Progenitor cell of endocrine pancreas (in vitro differentiated cells): ENCODE results near the gene FOXJ3. TPM values are rescaled to one million over a fixed set of nuclear protein-coding genes. Genes with fewer than 3 reads are reported as not detected.

Source experiments
- DNase-seq: peaks from one replicate; pipeline ENCODE4 v3.0.0; 2021; ENCODE audit warnings: low spot score; ENCODE audit not compliant: unreplicated experiment
- H3K27ac Mint-ChIP-seq: 2 replicates; pipeline ENCODE4 v1.8.0; 2021; ENCODE audit warnings: mild to moderate bottlenecking, moderate library complexity, mixed read lengths
- H3K27me3 Mint-ChIP-seq: 2 replicates; pipeline ENCODE4 v1.8.0; 2021; ENCODE audit warnings: mixed read lengths
- H3K36me3 Mint-ChIP-seq: 2 replicates; pipeline ENCODE4 v1.8.0; 2022; ENCODE audit warnings: mixed read lengths; ENCODE audit not compliant: insufficient read depth
- H3K4me1 Mint-ChIP-seq: 2 replicates; pipeline ENCODE4 v1.8.0; 2021; ENCODE audit warnings: low read depth, mixed read lengths
- H3K4me3 Mint-ChIP-seq: 2 replicates; pipeline ENCODE4 v1.8.0; 2021; ENCODE audit warnings: low read depth, mild to moderate bottlenecking, moderate library complexity, mixed read lengths
- H3K9me3 Mint-ChIP-seq: 2 replicates; pipeline ENCODE4 v1.8.0; 2021; ENCODE audit warnings: low read depth, mixed read lengths
- CTCF ChIP-seq: fragments of 200-600 bp; sonication (generic); IDR thresholded peaks from one replicate; pipeline ENCODE4 v1.5.0; 2021; ENCODE audit warnings: antibody characterized with exemption, mild to moderate bottlenecking; ENCODE audit not compliant: unreplicated experiment
- total RNA-seq: library from RNA; stranded (reverse); gene quantifications from 2 replicates; pipeline ENCODE4 v1.2.1, GENCODE V29; 2021

FOXJ3 gene
- total RNA-seq, 1 donor from 2014 or later, result 63.0 TPM

- Mint-ChIP-seq H3K27ac (no peak overlapping the region), H3K4me3 (no peak overlapping the region), H3K9me3 (no peaks in the 10 kb centered on the region), H3K36me3 (peaks cover 5% of the 10 kb centered on the region), H3K27me3 (no peaks in the 10 kb centered on the region), H3K4me1 (peaks cover 6% of the 10 kb centered on the region)
- TF ChIP-seq CTCF, result no peak
- no peak for DNase-seq
Measured at GRCh38 chr1:42282024-42282579, 52.9 kb downstream of the FOXJ3 start.

- peaks cover 9% of the 10 kb centered on the region for H3K36me3 Mint-ChIP-seq
- DNase-seq, result no peak
- no peaks in the 10 kb centered on the region for H3K27me3 Mint-ChIP-seq
- TF ChIP-seq CTCF, result no peak
- no peak overlapping the region for H3K27ac Mint-ChIP-seq
- H3K9me3 Mint-ChIP-seq, result no peaks in the 10 kb centered on the region
- peaks cover 6% of the 10 kb centered on the region for H3K4me1 Mint-ChIP-seq
- no peak overlapping the region for H3K4me3 Mint-ChIP-seq
Measured at GRCh38 chr1:42280821-42281220, 54.2 kb downstream of the FOXJ3 start.

GRCh38 chr1:42279055-42279454 is 56.0 kb downstream of the FOXJ3 start:
- TF ChIP-seq CTCF, result no peak
- DNase-seq, result no peak
- H3K36me3 Mint-ChIP-seq, result peaks cover 9% of the 10 kb centered on the region
- peak overlapping the region; percentile 9 for H3K27ac Mint-ChIP-seq
- H3K4me1 Mint-ChIP-seq, result peaks cover 4% of the 10 kb centered on the region
- no peaks in the 10 kb centered on the region for H3K27me3 Mint-ChIP-seq
- no peaks in the 10 kb centered on the region for H3K9me3 Mint-ChIP-seq
- no peak overlapping the region for H3K4me3 Mint-ChIP-seq

- H3K27ac Mint-ChIP-seq, result no peak overlapping the region
- no peak overlapping the region for H3K4me3 Mint-ChIP-seq
- DNase-seq, result no peak
- H3K9me3 Mint-ChIP-seq, result no peaks in the 10 kb centered on the region
- peaks cover 3% of the 10 kb centered on the region for H3K4me1 Mint-ChIP-seq
- no peak for TF ChIP-seq CTCF
- no peaks in the 10 kb centered on the region for H3K27me3 Mint-ChIP-seq
- H3K36me3 Mint-ChIP-seq, result peaks cover 4% of the 10 kb centered on the region
Measured at GRCh38 chr1:42272920-42273319, 62.1 kb downstream of the FOXJ3 start.

- Mint-ChIP-seq H3K9me3 (no peaks in the 10 kb centered on the region), H3K4me3 (no peak overlapping the region), H3K27me3 (no peaks in the 10 kb centered on the region), H3K27ac (no peak overlapping the region), H3K4me1 (peaks cover 24% of the 10 kb centered on the region), H3K36me3 (peaks cover 6% of the 10 kb centered on the region)
- no peak for DNase-seq
- no peak for TF ChIP-seq CTCF
Measured at GRCh38 chr1:42267904-42268303, 67.1 kb downstream of the FOXJ3 start.
